Tibial artery (tissue), 4 donors: ENCODE data around the gene SCNN1A.
A peak's percentile ranks its signal among the peaks of the same experiment; 100 is the strongest.

ENCODE experiments used
- DNase-seq, 2 donors: peaks; one replicate each; pipeline ENCODE4 v3.0.0-alpha.2; 2019
- H3K27ac ChIP-seq, 2 donors: fragments of 200-600 bp; sonication (generic) in 1 of 2; 1 replicate in 1 of 2; 2 replicates in 1 of 2; pipeline ENCODE4 v1.5.1; 2018 to 2019; ENCODE audit warnings: mild to moderate bottlenecking in 1 of 2
- H3K27me3 ChIP-seq, 2 donors: fragments of 200-600 bp; sonication (generic) in 1 of 2; one replicate each; pipeline versions ENCODE4 v1.5.1 to v1.6.0; 2016 to 2019
- H3K36me3 ChIP-seq, 3 donors: fragments of 200-600 bp; sonication (generic) in 2 of 3; one replicate each; pipeline ENCODE4 v1.5.1; 2016 to 2019; ENCODE audit warnings: mild to moderate bottlenecking in 2 of 3
- H3K4me1 ChIP-seq, 4 donors: fragments of 200-600 bp; sonication (generic) in 2 of 4; 1 replicate in 3 of 4; 2 replicates in 1 of 4; pipeline ENCODE4 v1.5.1; 2016 to 2019
- H3K4me3 ChIP-seq, 2 donors: fragments of 200-600 bp; sonication (generic) in 1 of 2; 1 replicate in 1 of 2; 2 replicates in 1 of 2; pipeline ENCODE4 v1.5.1; 2018 to 2019; ENCODE audit warnings: mild to moderate bottlenecking in 2 of 2
- H3K9me3 ChIP-seq, 3 donors: fragments of 200-600 bp; sonication (generic) in 1 of 3; one replicate each; pipeline ENCODE4 v1.5.1; 2016 to 2019
- CTCF ChIP-seq, 2 experiments: fragments of 200-600 bp in 1 of 2; fragments of 450-650 bp in 1 of 2; IDR thresholded peaks; one replicate each; pipeline ENCODE4 v1.5.1; 2017 to 2019; ENCODE audit warnings: antibody characterized with exemption in 2 of 2, mild to moderate bottlenecking in 1 of 2, moderate library complexity in 1 of 2
- intact Hi-C: fragments of 100-400 bp; cut with DNase I; formaldehyde crosslinking; loops from one replicate; pipeline ENCODE4 v1.15.0; 2023; ENCODE audit warnings: low total_unique reads

The SCNN1A gene

GRCh38 chr12:6361834-6362233 lies 13.5 kb downstream of the SCNN1A start:
- H3K27ac ChIP-seq, result peak overlapping the region; percentile 30 to 63
- DNase-seq, result peak; percentile 63 to 83
- H3K9me3 ChIP-seq, result no peaks in the 10 kb centered on the region
- H3K4me3 ChIP-seq, result no peak overlapping the region
- H3K4me1 ChIP-seq, result peaks cover 0 to 38% (median 14%) of the 10 kb centered on the region in 4 donors
- H3K36me3 ChIP-seq, result peaks cover 0 to 15% (median 0%) of the 10 kb centered on the region in 3 donors
- intact Hi-C loops, result no loop called here
- H3K27me3 ChIP-seq, result no peaks in the 10 kb centered on the region
- TF ChIP-seq CTCF (IDR thresholded peaks at IDR 0.05), result no peak

GRCh38 chr12:6360578-6361490 lies 14.5 kb downstream of the SCNN1A start:
- peak overlapping the region; percentile 30 to 63 for H3K27ac ChIP-seq
- DNase-seq, result no peak
- no peaks in the 10 kb centered on the region for H3K27me3 ChIP-seq
- H3K9me3 ChIP-seq, result no peaks in the 10 kb centered on the region
- no peak for TF ChIP-seq CTCF (IDR thresholded peaks at IDR 0.05)
- intact Hi-C loops, result no loop called here
- H3K4me1 ChIP-seq, result peaks cover 0 to 38% (median 14%) of the 10 kb centered on the region in 4 donors
- peaks cover 0 to 15% (median 0%) of the 10 kb centered on the region in 3 donors for H3K36me3 ChIP-seq
- H3K4me3 ChIP-seq, result no peak overlapping the region

GRCh38 chr12:6360080-6360571 lies 15.2 kb downstream of the SCNN1A start:
- TF ChIP-seq CTCF (IDR thresholded peaks at IDR 0.05), result no peak
- H3K36me3 ChIP-seq, result peaks cover 0 to 15% (median 0%) of the 10 kb centered on the region in 3 donors
- peaks cover 0 to 38% (median 14%) of the 10 kb centered on the region in 4 donors for H3K4me1 ChIP-seq
- no peak overlapping the region for H3K4me3 ChIP-seq
- no peaks in the 10 kb centered on the region for H3K27me3 ChIP-seq
- DNase-seq, result no peak
- intact Hi-C loops, result no loop called here
- no peaks in the 10 kb centered on the region for H3K9me3 ChIP-seq
- H3K27ac ChIP-seq, result no peak overlapping the region

- Histone ChIP-seq H3K27ac (no peak overlapping the region), H3K4me1 (peaks cover 0 to 38% (median 14%) of the 10 kb centered on the region in 4 donors), H3K36me3 (peaks cover 0 to 15% (median 0%) of the 10 kb centered on the region in 3 donors), H3K9me3 (no peaks in the 10 kb centered on the region), H3K27me3 (no peaks in the 10 kb centered on the region), H3K4me3 (no peak overlapping the region)
- intact Hi-C loops, result no loop called here
- DNase-seq, result no peak
- TF ChIP-seq CTCF (IDR thresholded peaks at IDR 0.05), result no peak
Observed at GRCh38 chr12:6358881-6359280, 16.5 kb downstream of the SCNN1A start.

- H3K27ac ChIP-seq, result no peak overlapping the region
- H3K36me3 ChIP-seq, result peaks cover 0 to 10% (median 0%) of the 10 kb centered on the region in 3 donors
- no peaks in the 10 kb centered on the region for H3K27me3 ChIP-seq
- no peak for TF ChIP-seq CTCF (IDR thresholded peaks at IDR 0.05)
- no peak for DNase-seq
- H3K4me1 ChIP-seq, result peaks cover 0 to 21% (median under 1%) of the 10 kb centered on the region in 4 donors
- intact Hi-C loops, result no loop called here
- no peak overlapping the region for H3K4me3 ChIP-seq
- H3K9me3 ChIP-seq, result no peaks in the 10 kb centered on the region
Observed at GRCh38 chr12:6356374-6356820, 19.0 kb downstream of the SCNN1A start.
